Upper lobe of right lung (tissue), 1 donor: ENCODE data around the gene AHDC1. TPM values are rescaled to one million over a fixed set of nuclear protein-coding genes. Genes with fewer than 3 reads are reported as not detected.

Experiments
- ATAC-seq: fragments of 200-7000 bp; cut with Tn5 transposase; one replicate; pipeline ENCODE4 v1.9.1; 2020; ENCODE audit warnings: mild to moderate bottlenecking, moderate library complexity
- DNase-seq: peaks from one replicate; pipeline ENCODE4 v3.0.0-alpha.2; 2020
- H3K27ac ChIP-seq: fragments of 200-600 bp; one replicate; pipeline ENCODE4 v1.8.0; 2022
- H3K27me3 ChIP-seq: fragments of 200-600 bp; one replicate; pipeline ENCODE4 v1.8.0; 2022; ENCODE audit warnings: mild to moderate bottlenecking
- H3K36me3 ChIP-seq: fragments of 200-600 bp; one replicate; pipeline ENCODE4 v1.8.0; 2022
- H3K4me1 ChIP-seq: fragments of 200-600 bp; one replicate; pipeline ENCODE4 v1.8.0; 2022
- H3K4me3 ChIP-seq: fragments of 200-600 bp; one replicate; pipeline ENCODE4 v1.8.0; 2022; ENCODE audit warnings: mild to moderate bottlenecking
- H3K9me3 ChIP-seq: fragments of 200-600 bp; one replicate; pipeline ENCODE4 v1.8.0; 2022
- intact Hi-C: fragments of 100-400 bp; cut with DNase I; formaldehyde crosslinking; loops from one replicate; pipeline ENCODE4 v1.11.0; 2022
- total RNA-seq: library from RNA; stranded (reverse); fragmentation: NEBNext Ultra II Directional; extraction: Animal tissue kit (Norgen Biotek cat#: 25700); gene quantifications from one replicate; pipeline ENCODE4 v1.2.1, GENCODE V29; 2021
- TF ChIP-seq, protein P1 (sequence below): fragments of 200-600 bp; IDR thresholded peaks from one replicate; pipeline ENCODE4 v1.8.0; 2022; ENCODE audit warnings: antibody characterized with exemption
- donor health status: DM: no; HTN: yes; CAD: no; lungs with severe emphysema.

AHDC1 gene
- total RNA-seq, 1 donor from 2014 or later = 34.2 TPM

- TF ChIP-seq, protein P1, sequence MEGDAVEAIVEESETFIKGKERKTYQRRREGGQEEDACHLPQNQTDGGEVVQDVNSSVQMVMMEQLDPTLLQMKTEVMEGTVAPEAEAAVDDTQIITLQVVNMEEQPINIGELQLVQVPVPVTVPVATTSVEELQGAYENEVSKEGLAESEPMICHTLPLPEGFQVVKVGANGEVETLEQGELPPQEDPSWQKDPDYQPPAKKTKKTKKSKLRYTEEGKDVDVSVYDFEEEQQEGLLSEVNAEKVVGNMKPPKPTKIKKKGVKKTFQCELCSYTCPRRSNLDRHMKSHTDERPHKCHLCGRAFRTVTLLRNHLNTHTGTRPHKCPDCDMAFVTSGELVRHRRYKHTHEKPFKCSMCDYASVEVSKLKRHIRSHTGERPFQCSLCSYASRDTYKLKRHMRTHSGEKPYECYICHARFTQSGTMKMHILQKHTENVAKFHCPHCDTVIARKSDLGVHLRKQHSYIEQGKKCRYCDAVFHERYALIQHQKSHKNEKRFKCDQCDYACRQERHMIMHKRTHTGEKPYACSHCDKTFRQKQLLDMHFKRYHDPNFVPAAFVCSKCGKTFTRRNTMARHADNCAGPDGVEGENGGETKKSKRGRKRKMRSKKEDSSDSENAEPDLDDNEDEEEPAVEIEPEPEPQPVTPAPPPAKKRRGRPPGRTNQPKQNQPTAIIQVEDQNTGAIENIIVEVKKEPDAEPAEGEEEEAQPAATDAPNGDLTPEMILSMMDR = no peak
- peaks cover 9% of the 10 kb centered on the region for H3K4me1 ChIP-seq
- ATAC-seq (no peak), DNase-seq (no peak)
- no peak overlapping the region for H3K4me3 ChIP-seq
- H3K36me3 ChIP-seq = no peaks in the 10 kb centered on the region
- H3K27me3 ChIP-seq = no peaks in the 10 kb centered on the region
- H3K9me3 ChIP-seq = no peaks in the 10 kb centered on the region
- intact Hi-C loops = no loop called here
- no peak overlapping the region for H3K27ac ChIP-seq
Measured at GRCh38 chr1:27649306-27649635, 45.3 kb upstream of the AHDC1 start.

DNA sequence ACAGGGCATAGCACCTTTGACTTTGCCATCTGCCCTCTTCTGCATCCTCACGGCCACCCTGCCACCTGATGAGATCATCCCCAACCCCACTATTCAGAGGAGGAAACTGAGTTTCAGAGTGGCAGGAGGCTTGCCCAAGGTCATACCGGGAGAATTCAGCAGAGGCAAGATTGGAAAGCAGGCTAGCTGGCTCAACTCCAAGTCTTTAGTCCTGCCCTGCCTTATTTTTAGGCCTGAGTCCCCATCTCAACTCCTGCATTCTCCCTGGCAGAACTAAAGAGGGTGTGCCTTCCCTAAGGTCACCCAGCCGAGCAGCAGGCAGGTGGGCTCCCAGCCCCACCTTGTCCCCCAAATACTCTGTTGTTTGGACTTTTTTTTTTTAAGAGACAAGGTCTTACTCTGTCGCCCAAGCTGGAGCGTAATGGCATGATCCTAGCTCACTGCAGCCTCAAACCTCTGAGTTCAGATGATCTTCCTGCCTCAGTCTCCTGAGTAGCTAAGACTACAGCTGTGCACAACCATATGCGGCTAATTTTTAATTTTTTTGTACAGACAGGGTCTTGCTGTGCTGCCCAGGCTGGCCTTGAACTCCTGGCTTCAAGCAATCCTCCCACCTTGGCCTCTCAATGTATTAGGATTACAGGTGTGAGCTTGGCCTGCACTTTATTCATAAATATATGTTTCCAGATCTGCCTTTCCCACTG, 44.8 kb upstream of the AHDC1 start:
- intact Hi-C loops = no loop called here
- Histone ChIP-seq H3K36me3 (no peaks in the 10 kb centered on the region), H3K4me3 (no peak overlapping the region), H3K9me3 (no peaks in the 10 kb centered on the region), H3K27ac (no peak overlapping the region), H3K4me1 (peaks cover 14% of the 10 kb centered on the region), H3K27me3 (no peaks in the 10 kb centered on the region)
- DNase-seq = no peak
- TF ChIP-seq, protein P1 = no peak
- ATAC-seq = no peak

- Histone ChIP-seq H3K4me3 (no peak overlapping the region), H3K4me1 (peaks cover 15% of the 10 kb centered on the region), H3K27ac (no peak overlapping the region), H3K9me3 (no peaks in the 10 kb centered on the region), H3K27me3 (no peaks in the 10 kb centered on the region), H3K36me3 (no peaks in the 10 kb centered on the region)
- no peak for ATAC-seq
- TF ChIP-seq, protein P1 = no peak
- DNase-seq = no peak
- intact Hi-C loops = no loop called here
Measured at GRCh38 chr1:27647328-27647727, 43.4 kb upstream of the AHDC1 start.

DNA sequence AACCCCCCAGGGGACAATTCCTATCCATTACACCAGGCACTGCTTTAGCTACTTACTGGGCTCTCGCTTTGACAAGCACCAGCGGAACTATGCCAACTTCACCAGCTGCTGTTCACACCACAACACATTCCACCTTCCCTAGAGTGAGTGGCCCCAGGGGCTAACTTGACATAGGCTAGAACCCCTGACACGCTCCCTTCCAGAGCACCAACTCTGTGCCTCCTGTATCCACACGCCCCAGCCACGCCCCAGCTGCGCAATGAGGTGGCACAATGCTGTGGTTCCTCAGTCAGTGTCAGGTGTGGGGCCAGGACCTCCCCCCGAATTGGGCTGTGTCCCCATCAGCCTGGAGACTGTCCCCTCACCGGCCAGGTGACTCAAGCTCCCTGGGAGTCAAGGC, 42.7 kb upstream of the AHDC1 start:
- peaks cover 15% of the 10 kb centered on the region for H3K4me1 ChIP-seq
- no peak overlapping the region for H3K4me3 ChIP-seq
- ATAC-seq (no peak), DNase-seq (no peak)
- intact Hi-C loops = no loop called here
- TF ChIP-seq, protein P1 = no peak
- H3K27me3 ChIP-seq = no peaks in the 10 kb centered on the region
- no peak overlapping the region for H3K27ac ChIP-seq
- H3K9me3 ChIP-seq = no peaks in the 10 kb centered on the region
- H3K36me3 ChIP-seq = no peaks in the 10 kb centered on the region

- Histone ChIP-seq H3K36me3 (no peaks in the 10 kb centered on the region), H3K27ac (no peak overlapping the region), H3K27me3 (no peaks in the 10 kb centered on the region), H3K4me1 (peaks cover 7% of the 10 kb centered on the region), H3K4me3 (no peak overlapping the region), H3K9me3 (no peaks in the 10 kb centered on the region)
- DNase-seq (no peak), ATAC-seq (no peak)
- intact Hi-C loops = no loop called here
- TF ChIP-seq, protein P1 = no peak
Measured at GRCh38 chr1:27645071-27645415, 41.1 kb upstream of the AHDC1 start.
